Thyroid gland (tissue), 4 donors: ENCODE measurements around the gene SAYSD1. TPM values are rescaled to one million over a fixed set of nuclear protein-coding genes. Genes with fewer than 3 reads are reported as not detected.

ENCODE experiments used
- DNase-seq, 2 donors: peaks; one replicate each; pipeline ENCODE4 v3.0.0-alpha.2; 2019
- H3K27ac ChIP-seq, 3 donors: fragments of 200-600 bp; sonication (generic); 1 replicate in 2 of 3; 2 replicates in 1 of 3; pipeline ENCODE4 v1.5.1; 2016 to 2019; ENCODE audit warnings: mild to moderate bottlenecking in 1 of 3, moderate library complexity in 1 of 3
- H3K27me3 ChIP-seq: fragments of 200-600 bp; sonication (generic); one replicate; pipeline ENCODE4 v1.5.1; 2019
- H3K36me3 ChIP-seq, 2 donors: fragments of 200-600 bp; sonication (generic); one replicate each; pipeline ENCODE4 v1.5.1; 2016 to 2019
- H3K4me1 ChIP-seq, 2 donors: fragments of 200-600 bp; sonication (generic); one replicate each; pipeline ENCODE4 v1.5.1; 2017 to 2019
- H3K4me3 ChIP-seq, 3 donors: fragments of 200-600 bp; sonication (generic); replicated peaks in 1 of 3; 1 replicate in 2 of 3; 2 replicates in 1 of 3; pipeline ENCODE4 v1.5.1; 2016; ENCODE audit warnings: mild to moderate bottlenecking in 1 of 3
- H3K9me3 ChIP-seq: fragments of 200-600 bp; sonication (generic); one replicate; pipeline ENCODE4 v1.5.1; 2017
- CTCF ChIP-seq, 6 experiments: fragments of 200-600 bp in 3 of 6; fragments of 450-650 bp in 3 of 6; sonication (generic) in 3 of 6; IDR thresholded peaks; one replicate each; pipeline ENCODE4 v1.5.1; 2016 to 2019; ENCODE audit warnings: antibody characterized with exemption in 6 of 6, mild to moderate bottlenecking in 2 of 6, inconsistent platforms in 1 of 6, moderate library complexity in 1 of 6
- POLR2A ChIP-seq, 2 donors: fragments of 450-650 bp; IDR thresholded peaks; one replicate each; pipeline ENCODE4 v1.6.1; 2017; ENCODE audit warnings: antibody characterized with exemption in 2 of 2, mild to moderate bottlenecking in 2 of 2, moderate library complexity in 1 of 2
- WGBS, 2 donors: methylation state at CpG; one replicate each; pipeline ENCODE4 v1.1.5; 2017; 5-methylcytosine and 5-hydroxymethylcytosine counted together
- intact Hi-C: fragments of 100-400 bp; cut with DNase I; formaldehyde crosslinking; loops from one replicate; pipeline ENCODE4 v1.15.1; 2023
- total RNA-seq, 4 donors: library from RNA; depleted of rRNA; stranded (reverse); fragments of >200 nt; gene quantifications; one replicate each; pipeline ENCODE4 v1.2.3, GENCODE V29; 2016

Gene SAYSD1
- total RNA-seq, 4 donors from 2014 or later, result 22.7 to 36.5 (median 29.2) TPM

GRCh38 chr6:39061588-39061987, 53.4 kb downstream of the SAYSD1 start:
- Histone ChIP-seq H3K36me3 (no peaks in the 10 kb centered on the region), H3K9me3 (no peaks in the 10 kb centered on the region), H3K27me3 (no peaks in the 10 kb centered on the region), H3K27ac (no peak overlapping the region), H3K4me3 (no peak overlapping the region), H3K4me1 (no peaks in the 10 kb centered on the region)
- no peak for TF ChIP-seq CTCF (IDR thresholded peaks at IDR 0.05)
- no peak for TF ChIP-seq POLR2A (IDR thresholded peaks at IDR 0.05)
- 78 to 83% methylated on average over 3 of the region's 3 CpGs for WGBS, 2 donors
- no peak for DNase-seq
- intact Hi-C loops, result no loop called here

GRCh38 chr6:39061182-39061581, 53.8 kb downstream of the SAYSD1 start:
- no peaks in the 10 kb centered on the region for H3K27me3 ChIP-seq

GRCh38 chr6:39060467-39061160, 54.4 kb downstream of the SAYSD1 start:
- H3K36me3 ChIP-seq, result no peaks in the 10 kb centered on the region
- H3K27ac ChIP-seq, result no peak overlapping the region
- no peak overlapping the region for H3K4me3 ChIP-seq
- no peaks in the 10 kb centered on the region for H3K4me1 ChIP-seq
- H3K9me3 ChIP-seq, result no peaks in the 10 kb centered on the region
- 81 to 90% methylated on average over 7 of the region's 7 CpGs for WGBS, 2 donors
- no peak for DNase-seq
- TF ChIP-seq CTCF (IDR thresholded peaks at IDR 0.05), result no peak
- TF ChIP-seq POLR2A (IDR thresholded peaks at IDR 0.05), result no peak
- H3K27me3 ChIP-seq, result no peaks in the 10 kb centered on the region
- intact Hi-C loops, result no loop called here

More at GRCh38 chr6:39061182-39061581, 53.8 kb downstream of the SAYSD1 start:
- WGBS, 2 donors, result 64 to 66% methylated on average over 6 of the region's 6 CpGs
- intact Hi-C loops, result no loop called here
- TF ChIP-seq POLR2A (IDR thresholded peaks at IDR 0.05) (no peak), CTCF (IDR thresholded peaks at IDR 0.05) (no peak)
- no peak overlapping the region for H3K27ac ChIP-seq
- no peaks in the 10 kb centered on the region for H3K36me3 ChIP-seq
- no peak for DNase-seq
- no peaks in the 10 kb centered on the region for H3K4me1 ChIP-seq
- no peaks in the 10 kb centered on the region for H3K9me3 ChIP-seq
- no peak overlapping the region for H3K4me3 ChIP-seq

GRCh38 chr6:39059496-39060310, 55.3 kb downstream of the SAYSD1 start:
- WGBS, 2 donors, result 77 to 82% methylated on average over 14 of the region's 14 CpGs
- TF ChIP-seq POLR2A (IDR thresholded peaks at IDR 0.05) (no peak), CTCF (IDR thresholded peaks at IDR 0.05) (no peak)
- Histone ChIP-seq H3K36me3 (no peaks in the 10 kb centered on the region), H3K4me1 (peaks cover 0 to 1% of the 10 kb centered on the region in 2 donors), H3K9me3 (no peaks in the 10 kb centered on the region), H3K27ac (no peak overlapping the region), H3K4me3 (no peak overlapping the region), H3K27me3 (no peaks in the 10 kb centered on the region)
- intact Hi-C loops, result no loop called here
- DNase-seq, result no peak
